Upper lobe of right lung (tissue), 1 donor: ENCODE results near the gene FGD5. TPM values are rescaled to one million over a fixed set of nuclear protein-coding genes. Genes with fewer than 3 reads are reported as not detected.

Source experiments
- ATAC-seq: fragments of 200-7000 bp; cut with Tn5 transposase; one replicate; pipeline ENCODE4 v1.9.1; 2020; ENCODE audit warnings: mild to moderate bottlenecking, moderate library complexity
- DNase-seq: peaks from one replicate; pipeline ENCODE4 v3.0.0-alpha.2; 2020
- H3K27ac ChIP-seq: fragments of 200-600 bp; one replicate; pipeline ENCODE4 v1.8.0; 2022
- H3K27me3 ChIP-seq: fragments of 200-600 bp; one replicate; pipeline ENCODE4 v1.8.0; 2022; ENCODE audit warnings: mild to moderate bottlenecking
- H3K36me3 ChIP-seq: fragments of 200-600 bp; one replicate; pipeline ENCODE4 v1.8.0; 2022
- H3K4me1 ChIP-seq: fragments of 200-600 bp; one replicate; pipeline ENCODE4 v1.8.0; 2022
- H3K4me3 ChIP-seq: fragments of 200-600 bp; one replicate; pipeline ENCODE4 v1.8.0; 2022; ENCODE audit warnings: mild to moderate bottlenecking
- H3K9me3 ChIP-seq: fragments of 200-600 bp; one replicate; pipeline ENCODE4 v1.8.0; 2022
- intact Hi-C: fragments of 100-400 bp; cut with DNase I; formaldehyde crosslinking; loops from one replicate; pipeline ENCODE4 v1.11.0; 2022
- total RNA-seq: library from RNA; stranded (reverse); fragmentation: NEBNext Ultra II Directional; extraction: Animal tissue kit (Norgen Biotek cat#: 25700); gene quantifications from one replicate; pipeline ENCODE4 v1.2.1, GENCODE V29; 2021
- TF ChIP-seq, protein P1 (sequence below): fragments of 200-600 bp; IDR thresholded peaks from one replicate; pipeline ENCODE4 v1.8.0; 2022; ENCODE audit warnings: antibody characterized with exemption
- donor health status: DM: no; HTN: yes; CAD: no; lungs with severe emphysema.

The FGD5 gene
- total RNA-seq, 1 donor from 2014 or later: 84.2 TPM

DNA sequence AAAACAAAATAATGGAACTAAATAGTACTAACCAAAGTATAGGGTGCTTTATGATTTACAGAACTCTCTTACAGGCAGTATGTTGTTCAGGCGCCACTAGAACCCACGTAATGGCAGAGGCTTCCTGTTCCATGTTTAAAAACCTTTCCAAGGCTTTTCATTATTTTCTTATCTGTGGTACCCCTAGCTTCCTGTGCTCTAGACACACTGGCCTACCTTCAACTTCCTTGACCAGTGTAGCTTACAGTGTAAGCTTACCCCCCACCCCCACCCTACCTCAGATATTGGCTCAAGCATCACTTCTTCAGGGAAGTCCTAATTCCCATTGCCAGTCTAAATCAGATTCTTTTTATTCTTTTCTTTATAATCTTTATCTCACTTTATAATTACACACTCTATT is 131.5 kb downstream of the FGD5 start:
- Histone ChIP-seq H3K4me3 (no peak overlapping the region), H3K27ac (no peak overlapping the region), H3K4me1 (peaks cover 19% of the 10 kb centered on the region), H3K9me3 (no peaks in the 10 kb centered on the region), H3K27me3 (no peaks in the 10 kb centered on the region), H3K36me3 (peaks cover 5% of the 10 kb centered on the region)
- ATAC-seq: no peak
- DNase-seq: no peak
- intact Hi-C loops: no loop called here
- TF ChIP-seq, protein P1, sequence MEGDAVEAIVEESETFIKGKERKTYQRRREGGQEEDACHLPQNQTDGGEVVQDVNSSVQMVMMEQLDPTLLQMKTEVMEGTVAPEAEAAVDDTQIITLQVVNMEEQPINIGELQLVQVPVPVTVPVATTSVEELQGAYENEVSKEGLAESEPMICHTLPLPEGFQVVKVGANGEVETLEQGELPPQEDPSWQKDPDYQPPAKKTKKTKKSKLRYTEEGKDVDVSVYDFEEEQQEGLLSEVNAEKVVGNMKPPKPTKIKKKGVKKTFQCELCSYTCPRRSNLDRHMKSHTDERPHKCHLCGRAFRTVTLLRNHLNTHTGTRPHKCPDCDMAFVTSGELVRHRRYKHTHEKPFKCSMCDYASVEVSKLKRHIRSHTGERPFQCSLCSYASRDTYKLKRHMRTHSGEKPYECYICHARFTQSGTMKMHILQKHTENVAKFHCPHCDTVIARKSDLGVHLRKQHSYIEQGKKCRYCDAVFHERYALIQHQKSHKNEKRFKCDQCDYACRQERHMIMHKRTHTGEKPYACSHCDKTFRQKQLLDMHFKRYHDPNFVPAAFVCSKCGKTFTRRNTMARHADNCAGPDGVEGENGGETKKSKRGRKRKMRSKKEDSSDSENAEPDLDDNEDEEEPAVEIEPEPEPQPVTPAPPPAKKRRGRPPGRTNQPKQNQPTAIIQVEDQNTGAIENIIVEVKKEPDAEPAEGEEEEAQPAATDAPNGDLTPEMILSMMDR: no peak

DNA sequence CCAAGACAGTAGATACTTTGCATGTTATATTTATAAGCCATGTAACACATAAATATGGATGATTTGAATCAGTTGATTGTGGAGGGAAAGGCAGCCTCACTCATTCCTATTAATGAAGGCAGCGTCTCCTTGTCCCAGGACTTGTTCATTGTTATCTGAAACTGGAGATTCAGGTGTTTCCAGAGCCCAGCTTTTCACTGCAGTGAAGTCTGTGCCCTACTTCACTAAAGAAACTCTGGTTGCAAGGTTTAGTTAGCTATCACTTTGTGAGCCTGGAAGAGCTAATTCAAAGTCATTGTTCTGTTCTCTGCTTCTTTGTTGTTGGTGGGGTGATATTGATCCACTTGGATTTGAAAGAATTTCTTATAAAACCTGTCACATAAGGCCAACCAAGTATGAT is 138.4 kb downstream of the FGD5 start:
- H3K27ac ChIP-seq: no peak overlapping the region
- no peaks in the 10 kb centered on the region for H3K9me3 ChIP-seq
- intact Hi-C loops: no loop called here
- ATAC-seq (no peak), DNase-seq (no peak)
- no peak overlapping the region for H3K4me3 ChIP-seq
- H3K27me3 ChIP-seq: no peaks in the 10 kb centered on the region
- TF ChIP-seq, protein P1: no peak
- peaks cover 2% of the 10 kb centered on the region for H3K36me3 ChIP-seq
- H3K4me1 ChIP-seq: peaks cover 17% of the 10 kb centered on the region

GRCh38 chr3:14957925-14958324 is 139.2 kb downstream of the FGD5 start:
- no peak for DNase-seq
- TF ChIP-seq, protein P1: no peak
- Histone ChIP-seq H3K4me1 (peaks cover 17% of the 10 kb centered on the region), H3K27me3 (no peaks in the 10 kb centered on the region), H3K36me3 (peaks cover 2% of the 10 kb centered on the region), H3K9me3 (no peaks in the 10 kb centered on the region), H3K27ac (no peak overlapping the region), H3K4me3 (no peak overlapping the region)
- no peak for ATAC-seq
- intact Hi-C loops: no loop called here

- DNase-seq: no peak
- no peak overlapping the region for H3K4me3 ChIP-seq
- no peak overlapping the region for H3K27ac ChIP-seq
Measured at GRCh38 chr3:14959359-14959943, 140.7 kb downstream of the FGD5 start.

DNA sequence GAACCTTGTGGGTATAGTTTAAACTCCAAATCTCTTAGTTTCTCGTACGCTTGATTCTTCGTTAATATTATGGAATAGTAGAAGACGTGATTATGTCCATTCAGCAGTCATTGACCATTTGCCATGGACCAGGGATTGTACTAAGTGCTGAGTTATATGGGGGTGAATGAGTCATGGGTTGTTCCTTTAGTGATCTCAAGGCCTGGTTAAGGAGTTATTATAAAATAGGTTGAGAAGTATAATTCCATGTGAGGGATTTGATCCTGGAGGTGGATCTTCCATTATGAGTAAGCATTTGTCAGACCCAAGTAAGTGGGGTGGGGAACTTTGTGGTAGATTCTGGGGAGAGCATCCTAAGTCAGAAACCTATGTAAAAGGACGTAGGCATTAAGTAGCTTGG is 144.0 kb downstream of the FGD5 start:
- intact Hi-C loops: no loop called here
- ATAC-seq (no peak), DNase-seq (no peak)
- no peaks in the 10 kb centered on the region for H3K27me3 ChIP-seq
- peaks cover 2% of the 10 kb centered on the region for H3K36me3 ChIP-seq
- no peak overlapping the region for H3K4me3 ChIP-seq
- no peak overlapping the region for H3K27ac ChIP-seq
- TF ChIP-seq, protein P1: no peak
- peaks cover 17% of the 10 kb centered on the region for H3K4me1 ChIP-seq
- H3K9me3 ChIP-seq: no peaks in the 10 kb centered on the region

More at GRCh38 chr3:14959359-14959943, 140.7 kb downstream of the FGD5 start:
- no peak for ATAC-seq
- H3K9me3 ChIP-seq: no peaks in the 10 kb centered on the region
- H3K27me3 ChIP-seq: no peaks in the 10 kb centered on the region
- TF ChIP-seq, protein P1: no peak
- intact Hi-C loops: no loop called here
- peaks cover 2% of the 10 kb centered on the region for H3K36me3 ChIP-seq
- H3K4me1 ChIP-seq: peaks cover 17% of the 10 kb centered on the region

DNA sequence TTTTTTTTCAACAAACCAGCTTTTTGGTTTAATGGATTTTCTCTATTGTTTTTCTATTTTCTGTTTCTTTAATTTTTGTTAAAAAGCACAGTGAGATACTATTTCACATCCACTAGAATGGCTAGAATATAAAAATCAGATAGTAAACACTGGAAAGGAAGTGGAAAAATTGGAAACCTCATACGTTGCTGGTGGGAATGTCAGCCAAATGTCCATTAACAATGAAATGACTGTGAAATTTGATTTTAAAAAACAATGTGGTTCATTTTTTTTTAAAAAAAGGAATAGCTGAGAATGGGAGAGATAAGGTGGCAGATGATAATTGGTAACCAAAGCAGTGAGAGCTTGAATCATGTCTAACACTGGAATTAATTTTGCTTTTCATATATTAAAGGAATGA is 148.5 kb downstream of the FGD5 start:
- no peak for DNase-seq
- Histone ChIP-seq H3K4me1 (no peaks in the 10 kb centered on the region), H3K36me3 (peaks cover 6% of the 10 kb centered on the region), H3K4me3 (no peak overlapping the region), H3K9me3 (no peaks in the 10 kb centered on the region), H3K27ac (no peak overlapping the region), H3K27me3 (no peaks in the 10 kb centered on the region)
- no peak for ATAC-seq
- TF ChIP-seq, protein P1: no peak
- intact Hi-C loops: no loop called here
